GM10847 (cell line): ENCODE measurements around the gene PELI2.

Experiments
- POLR2A ChIP-seq: IDR thresholded peaks from 2 replicates; pipeline ENCODE4 v1.6.1; 2011; ENCODE audit not compliant: insufficient read length; ENCODE audit errors: extremely low read depth

The PELI2 gene

GRCh38 chr14:56334458-56334857, 216.2 kb downstream of the PELI2 start:
- TF ChIP-seq POLR2A, result no peak

- TF ChIP-seq POLR2A, result no peak
Observed at GRCh38 chr14:56338674-56339073, 220.5 kb downstream of the PELI2 start.

GRCh38 chr14:56339855-56340701, 221.9 kb downstream of the PELI2 start:
- TF ChIP-seq POLR2A, result no peak

GRCh38 chr14:56340932-56341331, 222.7 kb downstream of the PELI2 start:
- no peak for TF ChIP-seq POLR2A

- TF ChIP-seq POLR2A, result no peak
Observed at GRCh38 chr14:56341766-56342493, 223.7 kb downstream of the PELI2 start.

- no peak for TF ChIP-seq POLR2A
Observed at GRCh38 chr14:56342494-56342942, 224.3 kb downstream of the PELI2 start.

- TF ChIP-seq POLR2A, result no peak
Observed at GRCh38 chr14:56349960-56350359, 231.7 kb downstream of the PELI2 start.
